Chondrocyte (in vitro differentiated cells): Measurements from ENCODE around the gene EIF3M. TPM values are rescaled to one million over a fixed set of nuclear protein-coding genes. Genes with fewer than 3 reads are reported as not detected.

Source experiments
- DNase-seq: peaks from one replicate; pipeline ENCODE4 v3.0.0; 2021; ENCODE audit warnings: mixed read lengths, low spot score
- H3K27ac Mint-ChIP-seq: one replicate; pipeline ENCODE4 v1.8.0; 2021; ENCODE audit warnings: mild to moderate bottlenecking, moderate library complexity, mixed read lengths; ENCODE audit not compliant: unreplicated experiment
- H3K27me3 Mint-ChIP-seq: 2 replicates; pipeline ENCODE4 v1.8.0; 2021; ENCODE audit warnings: low read depth, mixed read lengths
- H3K36me3 Mint-ChIP-seq: 2 replicates; pipeline ENCODE4 v1.8.0; 2021; ENCODE audit warnings: low read depth, mixed read lengths
- H3K4me1 Mint-ChIP-seq: 2 replicates; pipeline ENCODE4 v1.8.0; 2021; ENCODE audit warnings: low read depth, mild to moderate bottlenecking, mixed read lengths
- H3K4me3 Mint-ChIP-seq: one replicate; pipeline ENCODE4 v1.8.0; 2021; ENCODE audit warnings: mild to moderate bottlenecking, moderate library complexity, mixed read lengths; ENCODE audit not compliant: unreplicated experiment
- H3K9me3 Mint-ChIP-seq: 2 replicates; pipeline ENCODE4 v1.8.0; 2021; ENCODE audit warnings: low read depth, mixed read lengths
- CTCF ChIP-seq: fragments of 200-600 bp; sonication (generic); IDR thresholded peaks from 2 replicates; pipeline ENCODE4 v1.5.0; 2021; ENCODE audit warnings: antibody characterized with exemption, mild to moderate bottlenecking, moderate library complexity
- long read RNA-seq: library from polyadenylated mRNA; stranded (forward); transcript quantifications from one replicate; pipeline ENCODE4 v2.0.0, GENCODE V29; 2021
- total RNA-seq: library from RNA; stranded (reverse); gene quantifications from 3 replicates; pipeline ENCODE4 v1.2.1, GENCODE V29; 2021

Gene EIF3M
- total RNA-seq: 171 to 195 TPM (median 174 TPM) in 3 replicates
- long read RNA-seq, full-length matches to known transcripts: 142 of 166 reads
- long read RNA-seq, partial matches to known transcripts: 4 of 166 reads
- long read RNA-seq, other reads (novel, unspliced or antisense): 20 of 166 reads

- H3K9me3 Mint-ChIP-seq: no peaks in the 10 kb centered on the region
- peaks cover 2% of the 10 kb centered on the region for H3K36me3 Mint-ChIP-seq
- peaks cover 30% of the 10 kb centered on the region for H3K4me1 Mint-ChIP-seq
- TF ChIP-seq CTCF: no peak
- H3K4me3 Mint-ChIP-seq: peak within 1 kb of the TSS; percentile 96
- peak within 1 kb of the TSS; percentile 98 for H3K27ac Mint-ChIP-seq
- peak; percentile 98 for DNase-seq
- no peaks in the 10 kb centered on the region for H3K27me3 Mint-ChIP-seq
Observed at GRCh38 chr11:32583459-32584271, at the start of gene EIF3M. TSS of gene EIF3M (plus strand) at chr11:32583831. CDS start at chr11:32583888, 57 bp downstream.

- H3K36me3 Mint-ChIP-seq: no peaks in the 10 kb centered on the region
- H3K27me3 Mint-ChIP-seq: no peaks in the 10 kb centered on the region
- no peaks in the 10 kb centered on the region for H3K4me1 Mint-ChIP-seq
- H3K9me3 Mint-ChIP-seq: no peaks in the 10 kb centered on the region
- TF ChIP-seq CTCF: no peak
- no peak overlapping the region for H3K4me3 Mint-ChIP-seq
- H3K27ac Mint-ChIP-seq: no peak overlapping the region
- no peak for DNase-seq
Observed at GRCh38 chr11:32538804-32539203, 44.8 kb upstream of the EIF3M start.

GRCh38 chr11:32549611-32550187 is 33.9 kb upstream of the EIF3M start:
- no peaks in the 10 kb centered on the region for H3K36me3 Mint-ChIP-seq
- H3K9me3 Mint-ChIP-seq: peaks cover 2% of the 10 kb centered on the region
- no peaks in the 10 kb centered on the region for H3K4me1 Mint-ChIP-seq
- no peak for DNase-seq
- no peak overlapping the region for H3K4me3 Mint-ChIP-seq
- no peak for TF ChIP-seq CTCF
- no peak overlapping the region for H3K27ac Mint-ChIP-seq
- no peaks in the 10 kb centered on the region for H3K27me3 Mint-ChIP-seq

GRCh38 chr11:32550207-32550606 is 33.4 kb upstream of the EIF3M start:
- no peaks in the 10 kb centered on the region for H3K9me3 Mint-ChIP-seq
- no peak overlapping the region for H3K27ac Mint-ChIP-seq
- no peak for DNase-seq
- no peaks in the 10 kb centered on the region for H3K36me3 Mint-ChIP-seq
- H3K4me1 Mint-ChIP-seq: no peaks in the 10 kb centered on the region
- no peak overlapping the region for H3K4me3 Mint-ChIP-seq
- TF ChIP-seq CTCF: no peak
- H3K27me3 Mint-ChIP-seq: peaks cover 2% of the 10 kb centered on the region

GRCh38 chr11:32555091-32555490 is 28.5 kb upstream of the EIF3M start:
- no peak for TF ChIP-seq CTCF
- Mint-ChIP-seq H3K4me3 (no peak overlapping the region), H3K36me3 (no peaks in the 10 kb centered on the region), H3K27me3 (peaks cover 10% of the 10 kb centered on the region), H3K27ac (no peak overlapping the region), H3K4me1 (no peaks in the 10 kb centered on the region), H3K9me3 (no peaks in the 10 kb centered on the region)
- no peak for DNase-seq
